CD4-positive, alpha-beta T cell treated with Interleukin-6 at 100 ng/mL for 8 hours (primary cell): ENCODE data around the gene ADAM20.
"Not testable (repeated sequence)": the region's sequence is repeated elsewhere in the genome, so short reads cannot be mapped to it uniquely, and the experiment has no call there.

Experiments
- DNase-seq: peaks from one replicate; pipeline ENCODE4 v3.0.0-alpha.2; 2020; ENCODE audit warnings: mixed read lengths, low spot score

The ADAM20 gene

DNA sequence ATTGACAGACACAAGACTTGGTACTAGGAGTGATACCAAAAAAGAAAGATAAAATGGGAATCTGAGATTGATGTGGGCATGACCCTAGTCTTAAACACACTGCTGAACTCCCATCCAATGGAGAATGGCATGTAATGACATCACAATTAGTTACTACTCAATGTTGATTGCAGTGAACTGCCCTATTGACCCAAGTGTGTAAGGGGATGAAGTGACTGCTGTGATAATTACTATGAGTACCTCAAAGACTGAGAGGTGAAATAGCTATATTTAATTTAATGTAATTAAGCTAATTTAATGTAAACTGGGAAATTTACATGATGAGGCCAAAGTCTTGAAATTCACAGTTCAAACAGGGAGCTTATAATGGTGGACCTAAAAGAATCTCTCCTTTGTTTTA, at the start of gene ADAM20:
ADAM20 (minus strand) TSS at position 101 of the 400 bp plus-strand sequence. CDS start 10,247 bp downstream, outside the sequence.
- DNase-seq = no peak

DNA sequence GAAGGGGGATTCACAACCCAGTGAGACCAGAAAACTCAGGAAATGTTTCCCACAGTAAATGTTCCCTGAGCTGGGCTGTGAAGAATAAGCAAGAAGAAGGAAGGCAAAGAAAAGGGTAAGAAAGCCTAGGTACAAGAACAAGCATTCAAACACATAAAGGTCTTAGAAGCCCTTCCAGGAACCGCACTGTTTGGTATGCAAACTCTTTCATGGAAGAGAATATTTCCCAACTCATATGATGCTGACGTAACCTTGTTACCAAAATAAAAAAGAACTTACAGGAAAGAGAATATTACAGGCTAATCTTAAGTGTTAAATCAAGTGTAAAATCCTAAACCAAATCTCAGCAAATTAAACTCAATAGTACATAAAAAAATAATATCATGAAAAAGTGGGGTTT, 42.1 kb upstream of the ADAM20 start:
- no peak for DNase-seq

DNA sequence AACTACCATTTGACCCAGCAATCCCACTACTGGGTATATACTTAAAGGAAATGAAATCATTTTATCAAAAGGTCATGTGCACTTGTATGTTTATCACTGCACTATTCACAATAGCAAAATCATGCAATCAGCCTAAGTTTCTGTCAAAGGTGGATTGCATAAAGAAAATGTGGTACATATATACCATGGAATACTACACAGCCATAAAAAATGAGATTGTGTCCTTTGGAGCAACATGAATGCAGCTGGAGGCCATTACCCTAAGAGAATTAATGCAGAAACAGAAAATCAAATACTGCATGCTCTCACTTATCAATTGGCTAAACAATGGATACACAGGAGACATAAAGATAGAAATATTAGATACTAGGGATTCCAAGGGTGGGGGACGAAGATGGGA, 38.2 kb upstream of the ADAM20 start:
- no peak for DNase-seq

DNA sequence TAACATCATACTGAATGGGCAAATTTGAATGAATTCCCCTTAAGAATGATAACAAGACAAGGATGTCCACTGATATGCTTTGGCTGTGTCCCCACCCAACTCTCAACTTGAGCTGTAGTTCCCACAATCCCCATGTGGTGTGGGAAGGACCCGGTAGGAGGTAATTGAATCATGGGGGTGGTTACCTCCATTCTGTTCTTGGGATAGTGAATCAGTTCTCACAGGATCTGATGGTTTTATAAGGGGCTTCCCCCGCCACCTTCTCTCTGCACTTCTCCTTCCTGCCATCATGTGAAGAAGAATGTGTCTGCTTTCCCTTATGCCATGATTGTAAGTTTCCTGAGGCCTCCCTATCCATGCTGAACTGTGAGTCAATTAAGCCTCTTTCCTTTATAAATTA, 36.3 kb upstream of the ADAM20 start:
- no peak for DNase-seq

DNA sequence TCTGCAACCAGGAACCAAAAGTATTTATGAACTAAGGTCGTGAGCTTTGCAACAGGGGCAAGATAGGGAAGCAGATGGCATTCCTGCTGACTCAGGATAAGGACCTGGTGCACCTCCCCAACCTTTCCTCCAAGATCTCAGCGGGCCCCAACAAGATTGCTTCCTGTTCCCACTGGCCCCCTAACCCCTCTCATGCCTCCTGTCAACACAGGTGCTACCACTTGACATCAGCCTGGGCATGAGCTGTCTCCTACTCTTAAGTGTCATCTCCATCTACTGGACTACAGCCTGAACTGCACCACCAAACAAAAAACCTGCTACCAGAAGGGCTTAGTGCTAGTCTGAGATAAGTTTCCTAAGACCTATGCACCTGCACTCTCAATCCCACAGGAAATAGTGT, 33.0 kb upstream of the ADAM20 start:
- no peak for DNase-seq

DNA sequence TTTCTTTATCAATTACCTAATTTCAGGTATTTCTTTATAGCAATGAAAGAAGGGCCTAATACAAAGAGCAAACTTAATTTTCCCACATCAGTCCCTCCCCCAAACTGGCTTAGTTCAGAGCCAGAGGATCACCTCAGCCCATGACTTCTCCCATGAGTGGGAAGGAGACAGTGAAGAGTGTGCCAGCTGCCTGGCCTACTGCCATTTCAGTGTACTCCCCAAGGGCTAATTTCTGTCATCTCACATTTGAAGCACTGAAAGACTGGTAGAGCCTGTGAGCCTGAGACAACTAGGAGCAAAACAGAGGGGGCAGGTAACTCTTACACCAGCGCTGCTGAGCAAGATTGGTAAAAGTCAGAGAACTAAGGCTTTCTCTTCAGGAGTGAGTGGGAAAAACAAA, 29.1 kb upstream of the ADAM20 start:
- no peak for DNase-seq

DNA sequence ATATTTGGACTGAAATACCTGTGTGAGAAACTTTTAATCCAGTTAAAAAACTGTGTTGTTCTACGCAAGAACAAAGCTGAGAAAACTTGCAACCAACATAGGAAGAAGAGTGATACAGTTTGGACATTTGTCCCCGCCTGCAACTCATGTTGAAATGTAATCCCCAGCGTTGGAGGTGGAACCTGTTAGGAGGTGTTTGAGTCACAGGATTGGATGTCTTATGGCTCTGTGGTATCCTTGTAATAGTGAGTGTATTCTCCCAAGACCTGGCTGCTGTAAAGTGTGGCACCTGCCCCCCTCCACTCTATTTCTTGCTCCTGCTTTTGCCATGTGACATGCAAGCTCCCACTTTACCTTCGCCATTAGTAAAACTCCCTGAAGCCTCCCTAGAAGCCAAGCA, 28.6 kb upstream of the ADAM20 start:
- no peak for DNase-seq

DNA sequence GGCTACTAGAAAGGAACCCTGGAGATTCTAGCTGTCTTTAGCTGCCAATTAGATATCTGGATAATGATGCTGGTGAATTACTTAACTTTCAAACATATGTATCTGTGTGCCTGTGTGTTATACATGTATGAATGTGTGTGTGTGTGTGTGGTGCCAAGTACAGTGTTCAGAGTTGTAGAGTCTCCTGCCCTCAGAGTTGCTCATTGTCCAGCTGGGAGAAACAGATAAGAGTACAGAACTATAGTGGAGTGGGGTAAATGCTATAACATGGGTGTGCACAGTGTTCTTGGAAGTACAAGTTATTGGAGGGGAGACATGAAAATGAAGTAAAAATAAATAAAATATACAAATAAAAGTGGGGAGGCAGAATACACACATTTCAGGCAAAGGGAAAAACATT, 23.6 kb upstream of the ADAM20 start:
- no peak for DNase-seq

DNA sequence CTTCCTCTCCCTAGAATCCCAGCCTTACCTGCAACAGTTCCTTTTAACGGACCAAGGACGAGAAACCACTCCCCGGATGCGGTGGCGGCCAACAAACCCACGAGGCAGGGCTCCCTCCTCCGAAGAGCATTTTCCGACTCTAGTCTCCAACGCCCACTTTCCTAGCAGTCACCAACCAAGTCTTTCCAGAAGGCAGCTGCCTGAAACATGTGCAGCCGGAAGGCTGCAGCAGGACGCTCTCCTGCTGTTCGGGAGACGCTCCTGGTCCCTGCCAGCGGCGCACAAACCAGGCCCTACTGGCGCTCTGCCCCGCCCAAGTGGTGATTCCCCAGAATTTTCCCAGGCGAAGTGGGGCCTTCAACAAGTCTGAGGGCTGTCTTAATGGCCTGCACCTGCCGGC, 21.1 kb upstream of the ADAM20 start:
- DNase-seq = no peak

DNA sequence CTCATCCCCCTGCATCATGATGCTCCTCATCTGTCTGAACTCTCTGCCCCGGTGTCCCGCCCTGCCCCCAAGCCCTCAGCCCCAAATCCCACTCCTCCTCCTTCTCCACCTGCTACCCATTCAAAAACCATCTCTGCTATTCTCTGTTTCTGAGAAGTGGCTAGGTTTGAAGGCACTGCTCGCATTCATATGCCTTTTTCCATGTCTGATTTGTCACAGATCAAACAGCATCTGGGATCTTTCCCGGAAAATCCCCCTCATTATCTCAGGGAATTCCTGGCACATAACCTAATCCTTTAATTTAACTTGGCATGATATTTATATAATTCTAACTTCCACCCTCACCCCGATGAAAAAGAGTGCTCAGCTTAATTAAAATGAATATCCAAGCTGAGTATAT, 3.3 kb upstream of the ADAM20 start:
- DNase-seq = no peak

DNA sequence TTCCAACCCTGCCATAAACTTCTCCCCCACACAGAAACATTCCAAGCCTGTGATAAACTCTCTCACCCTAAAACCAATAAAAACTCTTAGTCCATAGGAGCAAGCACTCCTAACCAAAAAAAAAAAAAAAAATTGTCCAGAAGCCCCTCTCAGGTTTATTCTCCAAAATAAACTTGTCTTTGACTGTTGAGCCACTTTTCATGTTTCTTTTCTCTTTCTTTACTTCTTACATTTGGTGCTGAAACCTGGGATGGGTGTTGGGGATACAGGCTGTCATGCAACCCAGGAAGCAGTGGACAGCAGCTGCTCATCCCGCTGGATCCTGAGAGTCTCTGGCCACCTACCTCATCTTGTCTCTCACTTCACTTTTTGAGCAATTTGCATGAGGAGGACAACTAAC, 2.0 kb upstream of the ADAM20 start:
- DNase-seq = no peak

DNA sequence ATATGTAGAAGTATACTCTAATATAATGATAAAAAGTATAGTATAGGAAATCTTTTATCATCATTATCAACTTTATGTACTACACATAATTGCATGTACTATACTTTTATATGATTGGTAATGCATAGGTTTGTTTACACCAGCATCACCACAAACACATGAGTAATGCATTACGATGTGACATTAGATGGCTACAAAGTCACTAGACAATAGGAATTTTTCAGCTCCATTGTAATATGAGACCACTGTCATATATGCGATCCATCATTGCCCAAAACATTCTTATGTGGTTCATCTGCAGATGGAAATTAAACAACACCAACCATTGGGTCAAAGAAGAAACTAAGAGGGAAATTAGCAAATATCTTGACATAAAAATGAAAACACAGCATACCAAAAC, 4.4 kb downstream of the ADAM20 start:
- no peak for DNase-seq

DNA sequence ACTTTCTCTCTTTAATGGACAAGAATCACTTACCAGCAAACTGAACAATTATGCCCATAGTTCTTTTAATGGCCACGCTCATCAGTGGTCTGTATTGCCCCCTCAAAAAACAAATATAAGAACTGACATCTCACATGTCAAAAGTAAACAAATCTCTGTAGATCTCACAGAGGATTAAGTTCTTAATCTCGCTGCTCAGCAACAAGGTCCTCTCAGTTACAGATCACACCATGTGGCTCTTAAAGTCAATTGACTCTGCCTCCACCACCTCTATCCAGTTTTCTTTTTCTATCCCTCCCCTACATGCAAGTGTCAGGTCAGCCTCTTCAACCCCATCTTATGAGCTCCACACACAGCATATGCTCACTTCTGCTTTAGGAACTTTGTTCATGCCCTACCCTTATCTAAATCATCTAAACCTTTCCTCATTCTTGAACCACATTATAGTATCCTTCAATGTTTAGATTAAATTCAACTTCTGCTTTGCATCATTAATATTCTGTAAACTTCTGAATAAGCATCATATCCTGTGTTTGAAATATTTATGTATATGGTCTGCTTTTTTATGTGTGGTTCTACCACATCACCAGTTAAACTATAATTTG, 7.2 kb downstream of the ADAM20 start:
- DNase-seq = no peak

DNA sequence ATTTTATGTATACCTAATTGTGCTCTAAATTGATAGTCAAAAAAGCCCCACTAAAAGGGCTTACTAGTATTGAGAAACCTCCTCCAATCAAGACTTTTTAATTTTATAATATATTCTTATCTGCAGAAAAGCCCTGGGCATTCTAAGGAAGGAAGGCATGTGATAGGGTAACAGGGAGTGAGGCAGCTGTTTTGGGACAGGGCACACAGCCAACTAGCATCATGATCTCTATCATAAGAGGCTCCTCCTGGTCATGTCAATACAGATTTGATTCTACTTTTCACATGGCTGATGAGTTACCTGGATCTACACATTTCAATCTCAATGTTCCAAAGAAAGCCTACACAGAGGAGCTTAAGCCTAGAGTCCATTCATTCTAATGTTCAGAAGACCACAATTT, 9.1 kb downstream of the ADAM20 start:
- no peak for DNase-seq

DNA sequence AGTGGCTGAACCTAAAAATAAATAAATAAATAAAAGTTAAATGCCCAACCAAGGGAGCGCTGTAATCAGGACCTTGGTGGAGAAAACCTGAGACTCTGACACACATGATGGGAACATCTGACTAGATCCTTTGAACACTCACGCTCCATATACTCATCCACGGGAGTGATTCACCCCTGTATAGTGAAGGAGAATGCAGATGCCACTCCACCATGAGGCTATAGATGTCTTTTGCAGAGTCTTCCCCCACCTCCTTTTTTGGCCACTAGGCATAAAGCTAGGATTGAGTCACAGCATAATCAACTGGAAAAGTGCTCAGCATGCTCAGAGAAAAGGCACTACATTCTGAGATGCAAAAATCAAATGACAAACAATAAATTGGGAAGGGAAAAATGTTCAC, 19.0 kb downstream of the ADAM20 start:
- DNase-seq = no peak

DNA sequence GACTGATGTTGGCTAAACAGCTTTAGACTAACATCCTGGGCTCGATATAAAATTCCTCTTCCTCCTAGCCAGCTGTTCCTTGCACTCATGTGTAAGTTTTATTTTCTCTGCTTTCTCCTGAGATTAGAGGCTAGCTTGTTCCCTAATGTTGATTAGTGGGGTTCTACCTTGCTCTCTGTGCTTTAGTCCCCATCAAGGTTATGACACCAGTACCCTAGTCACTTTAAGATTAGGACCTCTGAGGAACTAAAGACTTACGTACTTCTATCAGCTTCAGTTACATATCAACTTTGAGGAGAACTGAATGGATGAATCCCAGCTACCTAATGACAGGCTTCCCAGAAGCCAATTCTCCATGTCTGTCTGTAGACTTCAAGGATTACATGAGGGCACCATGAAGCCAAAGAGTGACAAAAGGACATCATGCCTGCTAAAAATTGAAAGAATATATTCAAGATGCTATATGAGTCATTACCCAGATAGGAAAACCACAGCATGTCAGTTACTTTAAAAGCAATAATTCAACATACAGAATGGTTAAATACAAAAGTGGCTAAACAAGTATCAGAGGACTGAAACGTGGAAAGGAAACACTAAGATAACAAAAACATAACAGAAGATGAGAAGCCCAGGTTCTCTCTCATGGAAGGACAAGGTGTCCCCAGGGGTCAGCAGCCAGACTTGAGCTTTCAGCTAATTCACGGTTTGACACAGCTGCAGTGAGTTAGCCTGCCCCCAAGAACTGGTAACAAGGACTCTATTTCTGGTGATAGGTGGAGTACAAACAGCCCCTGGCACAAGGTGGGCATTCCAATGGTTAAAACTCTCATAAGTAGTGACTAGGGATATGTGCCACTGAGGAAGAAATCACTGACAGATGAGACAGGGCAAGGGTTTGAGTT, 20.4 kb downstream of the ADAM20 start:
- no peak for DNase-seq

DNA sequence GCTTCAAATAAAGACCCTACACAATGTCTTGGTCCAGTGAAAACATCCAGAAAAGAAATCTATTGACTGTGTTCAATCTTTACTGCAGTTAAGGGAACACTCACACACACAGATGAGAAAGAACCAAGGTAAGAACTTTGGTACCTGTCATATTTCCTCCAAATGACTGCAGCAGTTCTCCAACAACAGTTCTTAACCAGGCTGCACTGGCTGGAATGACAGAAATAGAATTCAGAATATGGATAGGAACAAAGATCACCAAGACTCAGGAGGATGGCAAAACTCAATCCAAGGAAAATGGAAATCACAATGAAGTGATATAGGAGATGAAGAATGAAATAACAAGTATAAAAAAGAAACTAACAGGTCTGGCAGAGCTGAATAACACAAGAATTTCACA, 36.6 kb downstream of the ADAM20 start:
- DNase-seq = no peak

DNA sequence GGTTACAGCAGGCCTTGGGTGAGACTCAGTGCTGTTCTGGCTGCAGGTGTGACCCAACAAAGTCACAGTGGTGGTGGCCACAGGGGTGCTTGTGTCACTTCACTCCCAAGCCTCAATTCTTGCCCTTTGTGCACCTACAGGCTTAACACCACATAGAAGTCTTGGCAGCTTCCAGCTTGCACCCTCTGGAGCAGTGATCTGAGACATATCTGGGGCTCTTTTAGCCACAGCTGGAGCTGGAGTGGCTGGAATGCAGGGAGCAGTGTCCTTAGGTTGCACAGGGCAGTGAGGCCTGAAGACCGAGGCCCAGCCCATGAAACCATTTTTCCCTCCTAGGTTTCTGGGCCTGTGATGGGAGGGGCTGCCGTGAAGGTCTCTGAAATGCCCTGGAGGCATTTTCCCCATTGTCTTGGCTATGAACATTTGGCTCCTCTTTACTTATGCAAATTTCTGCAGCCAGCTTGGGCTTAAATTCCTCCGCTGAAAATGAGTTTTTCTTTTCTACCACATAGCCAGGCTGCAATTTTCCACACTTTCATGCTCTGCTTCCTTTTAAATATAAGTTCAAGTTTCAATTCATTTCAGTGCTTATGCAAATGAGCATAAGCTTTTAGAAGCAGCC, 45.1 kb downstream of the ADAM20 start:
- DNase-seq = no peak

DNA sequence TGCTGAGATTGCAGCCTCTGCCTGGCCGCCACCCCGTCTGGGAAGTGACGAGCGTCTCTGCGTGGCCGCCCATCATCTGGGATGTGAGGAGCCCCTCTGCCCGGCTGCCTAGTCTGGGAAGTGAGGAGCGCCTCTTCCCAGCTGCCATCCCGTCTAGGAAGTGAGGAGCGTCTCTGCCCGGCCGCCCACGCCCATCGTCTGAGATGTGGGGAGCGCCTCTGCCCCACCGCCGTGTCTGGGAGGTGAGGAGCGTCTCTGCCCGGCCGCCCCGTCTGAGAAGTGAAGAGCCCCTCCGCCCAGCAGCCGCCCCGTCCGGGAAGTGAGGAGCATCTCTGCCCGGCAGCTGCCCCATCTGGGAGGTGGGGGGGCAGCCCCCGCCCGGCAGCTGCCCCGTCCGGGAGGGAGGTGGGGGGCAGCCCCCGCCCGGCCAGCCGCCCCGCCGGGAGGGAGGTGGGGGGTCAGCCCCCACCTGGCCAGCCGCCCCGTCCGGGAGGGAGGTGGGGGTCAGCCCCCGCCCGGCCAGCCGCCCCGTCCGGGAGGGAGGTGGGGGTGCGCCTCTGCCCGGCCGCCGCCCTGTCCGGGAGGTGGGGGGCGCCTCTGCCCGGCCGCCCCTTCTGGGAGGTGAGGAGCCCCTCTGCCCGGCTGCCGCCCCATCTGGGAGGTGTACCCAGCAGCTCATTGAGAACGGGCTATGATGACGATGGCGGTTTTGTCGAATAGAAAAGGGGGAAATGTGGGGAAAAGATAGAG, 57.3 kb downstream of the ADAM20 start:
- DNase-seq = not testable (repeated sequence)

DNA sequence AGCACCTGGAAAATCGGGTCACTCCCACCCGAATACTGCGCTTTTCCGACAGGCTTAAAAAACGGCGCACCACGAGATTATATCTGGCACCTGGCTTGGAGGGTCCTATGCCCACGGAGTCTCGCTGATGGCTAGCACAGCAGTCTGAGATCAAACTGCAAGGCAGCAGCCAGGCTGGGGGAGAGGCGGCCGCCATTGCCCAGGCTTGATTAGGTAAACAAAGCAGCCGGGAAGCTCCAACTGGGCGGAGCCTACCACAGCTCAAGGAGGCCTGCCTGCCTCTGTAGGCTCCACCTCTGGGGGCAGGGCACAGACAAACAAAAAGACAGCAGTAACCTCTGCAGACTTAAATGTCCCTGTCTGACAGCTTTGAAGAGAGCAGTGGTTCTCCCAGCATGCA, 59.3 kb downstream of the ADAM20 start:
- not testable (repeated sequence) for DNase-seq

DNA sequence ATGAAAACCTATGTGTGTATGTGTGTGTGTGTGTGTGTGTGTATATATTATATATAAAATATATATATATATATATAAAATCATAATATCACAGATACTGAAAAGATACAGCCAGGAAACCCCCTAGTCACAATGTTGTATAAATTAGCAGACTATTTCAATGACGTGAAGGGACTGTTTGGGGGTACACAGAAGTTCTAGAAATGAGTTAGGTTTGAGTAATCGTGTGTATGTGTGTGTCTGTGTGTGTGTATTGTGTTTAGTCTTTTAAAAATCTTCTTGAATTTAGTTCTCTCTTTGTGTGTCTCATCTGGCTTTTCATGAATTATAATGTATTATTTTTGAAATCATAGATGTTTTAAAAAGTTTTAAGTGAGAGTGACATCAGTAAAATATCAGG, 61.0 kb downstream of the ADAM20 start:
- DNase-seq = no peak
